Globus pallidus (tissue), 1 donor: ENCODE measurements around the gene MISP.

Experiments
- DNase-seq: peaks from one replicate; pipeline ENCODE4 v3.0.0-alpha.2; 2015; ENCODE audit warnings: low spot score

MISP gene

GRCh38 chr19:808423-808775 lies 57.5 kb downstream of the MISP start:
- no peak for DNase-seq

DNA sequence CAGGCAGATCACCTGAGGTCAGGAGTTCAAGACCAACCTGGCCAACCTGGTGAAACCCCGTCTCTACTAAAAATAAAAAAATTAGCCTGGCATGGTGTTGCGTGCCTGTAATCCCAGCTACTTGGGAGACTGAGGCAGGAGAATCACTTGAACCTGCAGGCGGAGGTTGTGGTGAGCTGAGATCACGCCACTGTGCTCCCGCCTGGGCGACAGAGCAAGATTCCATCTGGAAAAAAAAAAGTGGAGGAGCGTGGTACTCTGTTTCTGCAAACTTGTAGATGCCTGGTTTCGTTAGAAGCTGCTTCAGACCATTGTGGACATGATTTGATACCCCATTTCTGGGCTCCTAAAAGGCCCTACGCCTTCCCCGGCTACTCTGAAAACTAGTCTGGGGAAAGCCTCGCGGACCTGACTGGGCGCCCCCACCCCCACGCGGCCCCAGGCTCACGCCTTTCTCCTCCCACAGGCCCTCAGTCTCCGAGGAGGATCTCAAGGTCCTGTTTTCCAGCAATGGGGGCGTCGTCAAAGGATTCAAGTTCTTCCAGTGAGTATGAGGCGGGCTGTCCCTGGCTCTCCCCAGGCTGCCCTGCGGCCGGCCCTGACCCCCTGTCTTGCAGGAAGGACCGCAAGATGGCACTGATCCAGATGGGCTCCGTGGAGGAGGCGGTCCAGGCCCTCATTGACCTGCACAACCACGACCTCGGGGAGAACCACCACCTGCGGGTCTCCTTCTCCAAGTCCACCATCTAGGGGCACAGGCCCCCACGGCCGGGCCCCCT lies 59.4 kb downstream of the MISP start:
- no peak for DNase-seq

GRCh38 chr19:810883-811489 lies 60.1 kb downstream of the MISP start:
- DNase-seq = no peak

GRCh38 chr19:811506-812048 lies 60.7 kb downstream of the MISP start:
- no peak for DNase-seq

GRCh38 chr19:812049-812746 lies 61.3 kb downstream of the MISP start:
- no peak for DNase-seq

GRCh38 chr19:812747-813218 lies 61.9 kb downstream of the MISP start:
- DNase-seq = no peak

DNA sequence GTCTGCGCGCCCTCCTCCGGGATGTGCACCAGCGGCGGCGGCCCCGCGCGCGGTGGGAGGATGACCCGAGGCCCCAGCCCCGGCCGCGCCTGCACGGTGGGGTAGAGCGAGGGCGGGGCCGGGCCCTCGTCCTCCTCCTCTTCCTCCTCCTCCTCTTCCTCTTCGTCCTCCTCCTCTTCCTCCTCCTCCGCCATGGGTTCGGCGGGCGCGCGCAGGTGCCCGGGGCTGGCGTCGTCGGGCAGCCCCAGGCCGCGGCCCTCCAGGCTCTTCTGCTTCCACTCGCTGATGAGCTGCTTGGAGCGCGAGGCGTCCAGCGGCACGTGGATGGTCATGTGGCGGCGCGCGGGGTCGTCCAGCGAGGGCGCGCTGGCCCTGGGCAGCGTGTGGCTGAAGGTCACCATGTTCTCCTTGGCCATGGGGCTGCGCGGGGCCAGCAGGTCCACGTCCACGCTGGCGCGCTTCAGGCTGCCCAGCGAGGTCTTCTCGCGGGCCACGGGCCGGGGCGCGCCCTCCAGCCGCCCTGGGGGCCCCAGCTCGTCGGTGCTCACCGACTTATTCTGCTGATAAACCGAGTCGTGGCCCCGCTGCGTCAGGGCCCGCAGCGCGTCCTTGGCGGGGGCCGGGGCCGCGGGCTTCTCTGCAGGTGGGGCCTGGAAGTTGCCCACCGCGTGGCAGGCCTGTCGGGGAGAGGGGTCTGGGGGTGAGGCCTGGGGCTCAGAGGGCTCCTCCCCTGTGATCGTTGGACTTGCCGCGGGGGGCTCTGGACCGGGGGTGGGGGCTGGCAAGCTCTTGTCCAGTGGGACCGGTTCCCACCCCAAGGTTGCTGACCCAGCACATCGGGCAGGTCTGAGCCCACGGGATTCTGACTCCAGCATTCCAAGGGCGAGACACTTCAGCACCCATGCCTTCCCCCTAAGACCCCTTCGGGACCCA lies 62.6 kb downstream of the MISP start:
- no peak for DNase-seq
